HG03442 (cell line): ENCODE measurements around the gene MEF2A.

Experiments used
- ATAC-seq: cut with Tn5 transposase; IDR thresholded peaks from one replicate; pipeline ENCODE4 v1.9.1; 2021; ENCODE audit warnings: mild to moderate bottlenecking, moderate library complexity; ENCODE audit not compliant: unreplicated experiment

Gene MEF2A

DNA sequence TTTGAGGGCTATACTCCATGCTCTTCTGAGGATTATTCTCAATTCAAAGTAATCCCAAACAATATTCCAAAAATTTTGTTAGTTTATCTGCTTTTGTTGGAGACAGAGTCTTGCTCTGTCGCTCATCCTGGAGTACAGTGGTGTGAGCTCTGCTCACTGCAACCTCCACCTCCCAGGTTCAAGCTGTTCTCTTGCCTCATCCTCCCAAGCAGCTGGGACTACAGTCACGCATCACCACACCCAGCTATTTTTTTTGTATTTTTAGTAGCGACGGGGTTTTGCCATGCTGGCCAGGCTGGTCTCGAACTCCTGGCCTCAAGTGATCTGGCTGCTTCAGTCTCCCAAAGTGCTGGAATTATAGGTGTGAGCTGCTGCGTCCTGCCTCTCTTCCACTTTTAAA, 39.1 kb downstream of the MEF2A start:
- no peak for ATAC-seq

DNA sequence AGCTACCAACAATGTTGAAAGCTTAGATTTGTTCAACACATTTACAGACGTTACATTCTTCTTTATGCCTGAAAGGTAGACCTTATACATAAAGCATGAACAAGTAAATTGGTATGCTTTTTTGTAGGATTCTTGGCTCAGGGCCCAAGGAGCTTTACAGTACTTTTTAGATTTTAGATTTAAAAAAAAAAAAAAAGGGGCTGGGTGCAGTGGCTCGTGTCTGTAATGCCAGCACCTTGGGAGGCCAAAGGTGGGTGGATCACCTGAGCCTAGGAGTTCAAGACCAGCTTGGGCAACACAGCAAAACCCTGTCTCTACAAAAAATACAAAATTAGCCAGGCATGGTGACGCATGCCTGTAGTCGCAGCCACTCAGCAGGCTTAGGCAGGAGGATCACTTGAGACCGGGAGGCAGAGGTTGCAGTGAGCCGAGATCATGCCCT, 39.7 kb downstream of the MEF2A start:
- no peak for ATAC-seq

DNA sequence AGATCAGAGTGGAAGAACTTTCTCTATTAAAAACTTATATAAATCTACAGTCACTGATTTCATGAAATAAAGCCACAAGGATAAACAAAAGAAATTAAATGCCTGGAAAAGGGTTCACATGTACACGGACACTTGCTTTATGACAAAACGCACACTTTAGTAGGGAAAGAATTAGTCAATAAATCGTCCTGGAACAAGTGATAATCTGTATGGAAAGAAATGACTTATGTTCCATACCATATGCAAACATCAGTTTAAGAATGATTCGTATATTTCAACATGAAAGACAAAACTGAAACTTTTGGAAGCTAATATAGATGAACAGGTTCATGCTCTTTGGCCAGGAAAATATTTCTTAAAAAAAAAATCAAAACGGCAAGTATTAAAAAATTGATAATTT, 40.2 kb downstream of the MEF2A start:
- ATAC-seq = no peak

DNA sequence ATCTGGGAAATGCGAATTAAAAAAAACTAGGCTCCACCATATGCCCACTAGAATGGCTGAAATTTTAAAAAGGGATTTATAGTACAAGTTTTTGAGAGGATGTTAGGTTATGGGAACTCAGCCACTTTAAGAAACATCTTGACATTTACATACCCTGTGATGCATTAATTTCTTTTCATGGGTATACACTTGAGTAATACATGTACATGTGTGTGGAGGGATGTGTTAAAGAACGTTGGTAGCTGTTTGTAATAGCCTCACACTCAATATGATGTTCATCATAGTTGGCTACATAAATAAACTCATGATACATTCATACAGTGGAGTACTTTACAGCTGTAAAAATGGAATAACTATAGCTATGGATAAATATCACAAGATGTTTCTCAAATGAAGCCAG, 40.9 kb downstream of the MEF2A start:
- no peak for ATAC-seq

DNA sequence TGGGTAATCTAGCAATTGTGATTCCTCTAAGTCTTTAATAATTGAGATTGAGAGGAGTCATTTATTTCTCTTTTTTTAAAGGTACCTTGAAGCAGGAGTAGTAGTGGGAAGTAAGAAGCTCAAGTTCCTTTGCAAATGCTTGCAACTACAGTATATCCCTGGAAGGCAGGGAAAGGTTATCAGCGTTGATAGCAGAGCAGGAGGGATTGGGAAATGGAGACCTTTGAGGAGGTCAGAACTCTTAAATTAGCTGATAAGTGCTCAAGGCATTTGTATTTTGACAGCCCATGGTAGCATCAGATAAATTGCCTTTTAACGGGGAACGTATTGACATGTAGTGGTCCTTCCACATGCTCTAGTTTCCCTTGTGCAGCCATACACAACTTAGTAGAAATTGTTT, 47.7 kb downstream of the MEF2A start:
- ATAC-seq = no peak

DNA sequence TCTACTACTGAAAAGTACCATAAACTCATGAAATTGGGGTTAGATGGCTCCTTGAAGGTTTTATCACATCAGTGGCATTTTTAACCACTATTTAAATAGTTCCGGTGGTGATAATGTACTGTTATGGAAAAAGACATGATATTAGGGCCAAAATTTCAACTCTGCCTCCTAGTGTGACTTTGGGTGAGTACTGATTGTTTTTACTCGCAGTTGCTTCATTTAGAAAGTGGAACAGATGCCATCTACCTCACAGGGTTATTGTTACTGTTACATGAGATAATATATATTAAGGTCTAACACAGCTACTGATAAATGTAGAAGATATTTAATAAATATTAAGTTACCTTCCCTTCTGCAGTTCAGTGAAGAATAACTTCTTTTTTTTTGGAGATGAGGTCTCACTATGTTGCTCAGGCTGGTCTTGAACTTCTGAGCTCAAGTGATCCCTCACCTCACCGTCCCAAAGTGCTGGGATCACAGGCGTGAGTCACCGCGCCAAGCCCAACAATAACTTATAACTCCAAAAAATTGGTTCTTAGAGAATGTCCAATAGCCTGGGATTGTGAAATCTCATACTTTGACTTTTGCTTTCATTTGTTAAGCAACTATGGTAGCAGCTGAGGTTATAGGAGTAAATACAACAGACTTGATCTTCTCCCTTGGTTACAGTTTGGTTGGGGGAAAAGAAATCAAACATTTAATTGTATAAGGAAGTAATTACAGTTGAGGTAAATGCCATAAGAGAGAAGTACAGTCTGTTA, 48.3 kb downstream of the MEF2A start:
- no peak for ATAC-seq

DNA sequence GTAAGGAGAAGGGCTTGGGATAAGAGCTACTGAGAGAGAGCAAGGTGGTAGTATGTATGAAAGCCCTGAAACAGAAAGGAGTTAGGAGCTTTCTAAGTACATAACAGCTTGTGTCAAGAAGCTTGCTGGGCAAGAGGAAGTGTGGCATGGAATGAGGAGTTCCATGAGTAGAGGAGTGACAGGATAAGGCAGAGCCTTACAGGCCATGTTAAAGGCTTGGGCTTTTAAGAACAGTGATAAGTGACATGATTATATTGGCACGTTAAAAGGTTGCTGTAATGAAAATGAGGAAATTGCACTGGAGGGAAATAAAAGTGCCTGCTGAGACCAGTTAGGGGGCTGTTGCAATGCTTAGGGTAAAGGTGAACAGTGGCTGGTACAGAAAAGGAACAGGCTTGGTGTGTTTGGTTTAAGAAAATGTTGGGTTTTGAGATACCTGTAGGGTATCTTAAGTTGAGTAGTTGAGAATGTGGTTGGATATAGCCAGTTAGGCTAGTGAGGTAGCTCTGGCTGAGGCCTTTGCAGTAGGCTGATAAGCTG, 49.0 kb downstream of the MEF2A start:
- no peak for ATAC-seq

DNA sequence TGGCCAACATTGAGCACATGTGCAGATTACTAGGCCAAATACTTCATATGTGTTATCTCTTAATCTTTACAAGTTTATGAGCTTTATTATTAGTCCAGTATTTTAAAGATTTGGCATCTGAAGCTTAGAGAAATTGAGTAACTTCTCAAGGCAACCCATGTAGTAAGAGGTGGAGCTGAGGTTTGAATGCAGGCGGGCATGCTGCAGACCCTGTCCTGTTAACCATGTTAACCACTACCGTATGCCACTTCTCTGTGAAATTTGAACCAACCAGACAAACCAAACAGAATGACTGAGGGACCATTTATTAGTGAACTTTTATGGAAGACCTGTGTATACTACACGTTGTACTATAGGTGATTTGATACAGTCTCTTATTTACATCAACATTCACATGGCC, 49.7 kb downstream of the MEF2A start:
- no peak for ATAC-seq

DNA sequence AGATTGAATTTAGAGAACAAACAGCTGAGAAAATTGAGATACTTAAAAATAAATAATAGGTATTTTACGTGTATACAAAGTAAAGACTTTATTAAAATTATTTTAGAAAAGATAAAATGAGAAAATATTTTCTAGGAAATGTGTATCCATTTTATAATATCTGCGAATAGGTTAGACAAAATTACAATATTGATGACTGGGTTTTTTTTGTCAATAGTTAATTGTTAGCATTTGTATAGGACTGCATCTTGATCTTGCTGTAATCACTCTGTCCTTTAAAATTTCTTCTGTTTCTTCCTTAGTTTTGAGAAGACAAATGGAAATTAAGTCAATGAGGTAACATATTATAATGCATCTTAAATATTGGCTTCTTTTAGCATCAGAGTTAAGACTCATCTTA, 50.3 kb downstream of the MEF2A start:
- ATAC-seq = no peak

DNA sequence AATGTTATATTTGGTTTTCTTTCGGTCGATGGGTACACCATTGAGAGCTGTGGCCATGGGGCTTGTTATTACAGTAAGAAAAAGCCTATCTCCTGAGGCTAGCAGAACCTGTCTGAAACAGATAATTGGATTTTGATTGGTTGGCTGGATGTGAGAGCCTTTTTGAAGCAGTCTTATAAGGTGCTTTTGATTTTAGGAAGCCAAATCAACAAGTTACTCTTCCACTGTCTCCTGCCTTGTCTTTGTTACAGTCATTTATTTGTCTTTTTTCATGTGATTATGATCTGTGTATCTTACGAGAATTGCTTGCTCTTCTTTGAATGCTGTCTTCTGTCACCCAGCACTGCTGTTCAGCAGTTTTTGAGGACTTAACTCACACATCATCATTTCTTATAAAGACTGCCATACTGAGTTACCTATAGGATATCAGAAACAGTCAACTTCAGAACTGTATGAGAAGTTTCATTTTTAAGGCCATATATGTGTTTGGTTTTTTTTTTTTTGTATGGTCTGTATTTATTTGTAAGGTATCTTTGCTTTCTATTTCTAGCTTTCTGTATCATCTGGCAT, 51.1 kb downstream of the MEF2A start:
- ATAC-seq = no peak

DNA sequence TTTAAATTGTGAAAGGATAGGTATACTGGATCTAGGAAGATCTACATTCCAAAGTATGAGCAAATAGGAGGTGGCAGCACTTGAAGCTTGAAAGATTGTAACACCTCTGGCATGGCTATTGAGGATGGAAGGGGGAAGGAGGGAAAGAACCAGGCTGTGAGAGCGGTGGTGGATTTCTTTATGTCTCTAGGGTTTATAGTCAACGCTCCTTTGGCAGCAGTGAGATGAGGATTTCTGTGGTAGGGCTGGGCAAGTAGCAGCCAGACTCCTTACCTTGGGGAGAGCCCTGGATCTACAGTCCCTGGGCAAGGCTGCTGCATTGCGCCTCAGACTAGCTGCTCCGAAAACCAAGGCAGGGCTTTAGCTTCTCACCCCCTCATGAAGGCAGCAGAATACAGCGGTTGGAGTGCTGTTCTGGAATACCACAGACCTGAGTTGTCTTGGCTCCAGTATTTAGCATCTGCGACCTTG, 53.2 kb downstream of the MEF2A start:
- ATAC-seq = no peak

DNA sequence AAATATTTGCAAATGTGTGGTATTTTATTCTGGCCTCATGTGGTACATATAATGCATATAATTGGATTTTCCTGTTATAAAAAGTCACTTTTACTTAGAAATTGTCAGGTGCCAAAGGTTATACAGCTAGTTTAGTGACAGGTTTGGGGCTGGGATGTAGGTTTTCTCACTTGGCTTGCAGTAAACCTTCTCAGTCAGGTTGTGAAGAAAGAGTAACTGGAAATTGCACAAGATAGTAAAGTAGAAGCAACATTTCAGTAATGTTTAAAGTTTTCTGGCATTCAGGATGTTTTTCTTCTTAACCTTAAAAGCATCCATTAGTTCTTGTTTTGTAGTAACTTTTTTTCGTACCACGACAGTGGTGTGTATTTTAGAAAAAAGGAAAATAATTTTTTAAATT, 53.9 kb downstream of the MEF2A start:
- ATAC-seq = no peak

DNA sequence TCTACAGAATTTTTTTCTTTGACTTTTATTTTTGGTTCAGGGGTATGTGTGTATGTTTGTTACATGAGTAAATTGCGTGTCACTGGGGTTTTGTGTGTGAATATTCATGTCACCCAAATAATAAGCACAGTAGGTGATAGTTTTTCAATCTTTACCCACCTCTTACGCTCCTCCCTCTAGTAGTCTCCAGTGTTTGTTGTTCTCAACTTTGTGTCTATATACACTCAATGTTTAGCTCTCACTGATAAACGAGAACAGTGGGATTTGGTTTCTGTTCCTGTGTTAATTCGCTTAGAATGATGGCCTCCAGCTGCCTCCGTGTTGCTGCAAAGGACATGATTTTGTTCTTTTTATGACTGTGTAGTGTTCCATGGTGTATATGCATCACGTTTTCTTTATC, 54.4 kb downstream of the MEF2A start:
- no peak for ATAC-seq

DNA sequence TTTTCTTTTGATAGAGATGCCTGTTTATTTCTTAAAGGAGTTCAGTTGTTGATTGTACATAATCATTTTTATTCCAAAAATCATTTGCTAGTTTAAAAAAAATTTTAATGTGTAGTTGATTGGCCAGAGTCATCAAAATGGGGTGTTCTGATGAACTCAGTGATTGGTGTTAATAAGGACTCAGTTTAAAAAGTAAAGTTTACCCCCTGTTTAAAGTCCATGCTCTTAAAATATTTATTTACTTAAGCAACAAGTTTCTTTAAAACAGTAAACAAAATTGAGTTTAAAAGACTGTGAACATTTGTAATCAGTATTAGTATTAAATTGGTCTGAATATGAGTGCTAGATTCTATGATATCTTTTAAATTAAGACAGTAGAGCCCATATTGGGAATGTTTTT, 56.0 kb downstream of the MEF2A start:
- no peak for ATAC-seq

DNA sequence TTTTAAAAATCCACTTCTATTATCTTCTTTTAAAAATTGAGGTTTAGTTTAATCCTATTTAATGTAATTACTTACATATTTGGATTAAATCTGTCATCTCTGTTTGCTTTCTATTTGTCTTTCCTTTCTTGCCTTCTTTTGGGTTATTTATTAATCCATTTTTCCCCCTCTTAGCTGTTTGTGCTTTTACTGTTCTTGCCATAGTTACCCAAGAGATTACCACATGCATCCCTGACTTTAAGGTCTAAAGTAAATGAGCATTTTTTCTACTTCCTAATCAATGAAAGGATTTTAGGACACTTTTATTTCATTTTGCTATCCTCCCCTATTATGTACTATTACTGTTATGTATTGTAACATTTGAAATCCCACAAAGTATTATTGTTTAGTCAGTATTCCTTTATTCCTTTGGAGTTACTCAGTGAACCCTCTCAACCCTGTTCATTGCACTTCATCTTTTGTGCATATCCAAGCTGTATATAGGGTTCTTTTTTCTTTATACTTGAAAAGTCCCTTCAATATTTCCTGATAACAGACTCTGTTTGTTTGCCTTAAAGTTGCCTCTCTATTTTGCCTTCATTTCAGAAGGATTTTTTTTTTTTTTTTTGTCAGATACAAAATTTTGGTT, 62.7 kb downstream of the MEF2A start:
- no peak for ATAC-seq

DNA sequence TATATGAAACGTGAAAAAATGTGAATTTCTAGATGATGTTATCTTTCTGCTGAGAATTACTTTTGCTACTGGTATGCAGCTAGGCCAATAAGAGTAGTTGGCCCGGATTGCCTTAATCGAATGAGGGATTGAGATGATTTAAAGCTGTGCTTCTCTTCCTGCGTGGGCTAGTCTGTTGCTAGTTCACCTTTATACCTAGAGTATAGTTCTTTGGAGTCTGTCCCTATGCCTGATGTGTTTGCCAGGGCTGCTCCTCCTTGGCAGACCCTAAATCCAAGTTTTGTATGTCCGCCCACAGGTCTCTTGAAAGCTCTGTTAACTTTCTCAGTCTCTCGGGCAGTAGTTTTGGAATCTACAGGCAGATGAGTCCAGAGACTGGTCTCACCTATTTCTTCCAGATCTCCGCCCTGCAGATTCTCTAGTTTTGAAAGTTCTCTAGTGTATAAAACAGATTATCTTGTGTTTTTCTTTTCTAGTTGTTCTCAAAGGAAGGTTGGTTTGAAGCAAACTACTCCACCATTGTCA, 64.9 kb downstream of the MEF2A start:
- peak; percentile 9 for ATAC-seq

DNA sequence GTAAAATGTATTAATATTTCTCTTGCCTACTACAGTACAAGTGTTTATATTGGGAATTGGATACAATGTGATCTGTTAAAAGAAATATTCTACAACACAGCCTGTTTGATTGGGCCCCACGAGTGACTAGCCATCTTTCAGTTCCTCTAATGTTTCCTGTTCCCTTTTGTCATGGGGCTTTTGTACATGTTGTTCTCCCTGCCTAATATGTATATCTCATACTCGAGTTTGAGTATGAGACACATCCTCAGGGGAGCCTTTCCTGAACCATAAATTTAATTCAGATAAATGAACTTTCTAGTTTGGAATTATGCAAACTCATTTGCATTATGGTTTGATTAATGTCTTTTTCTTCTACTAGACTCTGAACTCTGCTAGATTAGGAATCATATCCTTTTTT, 65.5 kb downstream of the MEF2A start:
- peak; percentile 93 for ATAC-seq

DNA sequence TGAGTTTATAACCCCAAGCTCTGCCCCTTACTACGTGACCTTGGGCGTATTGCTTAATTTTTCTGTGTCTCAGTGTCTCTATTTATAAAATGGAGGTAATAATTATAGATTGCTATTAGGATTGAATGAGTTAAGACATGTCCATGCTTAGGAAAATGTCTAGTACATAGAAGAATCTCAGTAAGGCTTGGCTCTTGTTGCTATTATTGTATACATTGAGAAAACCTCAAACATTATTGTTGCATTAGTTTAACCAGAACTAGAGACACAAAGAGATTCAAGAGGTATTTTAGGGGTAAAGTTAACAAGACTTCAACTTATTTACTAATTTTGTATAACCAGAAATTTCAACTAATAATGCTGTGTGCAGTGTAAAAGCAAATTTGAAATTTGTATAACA, 66.7 kb downstream of the MEF2A start:
- ATAC-seq = no peak

DNA sequence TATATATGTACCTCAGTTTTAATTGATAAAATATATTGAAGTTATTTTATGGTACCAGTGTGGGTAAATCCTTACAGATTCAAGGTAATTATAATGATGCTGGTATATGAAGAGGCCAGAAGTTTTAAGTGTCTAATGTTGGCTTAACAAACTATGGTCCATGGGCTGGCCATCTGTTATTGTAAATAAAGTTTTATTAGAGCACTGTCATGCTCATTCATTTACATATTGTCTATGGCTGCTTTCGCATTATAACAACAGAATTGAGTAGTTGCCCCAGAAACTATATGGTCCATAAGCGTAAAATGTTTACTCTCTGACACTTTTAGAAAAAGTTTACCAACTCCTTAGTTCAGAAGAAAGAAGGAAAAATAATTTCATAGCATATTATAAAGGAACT, 67.9 kb downstream of the MEF2A start:
- no peak for ATAC-seq

DNA sequence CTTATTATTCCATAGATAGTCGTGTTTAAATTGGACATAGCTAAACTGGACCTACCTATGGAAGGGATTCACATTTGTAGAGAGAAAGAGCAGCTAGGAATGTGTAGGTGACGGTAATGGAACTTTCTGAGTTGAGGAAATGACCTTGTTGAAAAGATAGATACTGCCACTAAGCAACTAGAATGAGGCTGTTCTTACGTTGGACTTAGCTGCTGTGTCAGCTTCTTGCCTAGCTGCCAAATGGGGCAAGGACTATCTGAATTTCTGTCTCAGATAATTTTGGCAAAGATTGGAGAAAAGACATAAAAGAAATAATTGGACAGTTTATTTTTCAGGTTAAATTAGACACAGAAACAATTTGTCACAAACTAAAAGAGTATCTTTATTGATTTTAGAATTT, 68.8 kb downstream of the MEF2A start:
- ATAC-seq = no peak

DNA sequence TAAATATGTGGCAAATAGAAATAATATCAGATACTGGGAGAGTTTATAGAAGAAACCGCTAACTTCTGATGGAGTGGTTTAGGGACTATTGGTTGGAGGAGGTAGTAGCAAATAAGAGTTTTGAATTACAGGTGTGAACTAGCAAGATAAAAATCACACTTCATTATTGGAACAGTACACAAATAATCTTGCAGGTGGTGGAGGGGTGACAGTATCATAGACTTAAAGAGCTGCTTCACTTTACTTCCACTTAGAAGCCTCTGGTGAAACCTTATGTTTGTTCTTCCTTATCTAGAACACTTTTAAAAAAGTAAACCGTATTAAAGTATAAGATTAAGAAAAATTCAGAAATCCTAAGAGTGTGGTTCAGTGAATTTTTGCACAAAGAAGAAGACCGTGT, 69.4 kb downstream of the MEF2A start:
- no peak for ATAC-seq

DNA sequence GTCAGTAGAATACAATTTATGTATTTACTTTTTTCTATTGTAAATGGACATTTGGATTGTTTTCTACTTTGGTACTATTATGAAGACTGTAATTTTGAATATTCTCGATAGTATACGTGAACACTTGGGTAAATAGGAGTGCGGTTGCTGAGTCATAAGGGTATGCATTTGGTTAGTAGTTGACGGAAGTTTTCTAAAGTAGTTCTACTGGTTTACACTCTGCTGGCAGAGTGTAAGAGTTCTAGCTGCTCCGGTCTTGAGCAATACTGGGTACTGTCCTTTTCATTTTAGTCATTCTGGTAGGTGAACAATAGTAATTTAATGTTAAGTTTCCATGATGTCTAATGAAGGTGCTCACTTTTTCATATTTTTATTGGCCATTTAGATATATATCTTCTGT, 70.0 kb downstream of the MEF2A start:
- peak; percentile 60 for ATAC-seq
